K562 (cell line): Measurements from ENCODE around the gene NRF1. TPM values are rescaled to one million over a fixed set of nuclear protein-coding genes. Genes with fewer than 3 reads are reported as not detected.

ENCODE experiments used
- CHD2 ChIP-seq: IDR thresholded peaks from 2 replicates; pipeline ENCODE4 v1.6.1; 2011; ENCODE audit warnings: low read depth, low read length
- CSDE1 ChIP-seq, 2 experiments: fragments of 450-650 bp; IDR thresholded peaks; 2 replicates each; pipeline ENCODE4 v1.6.1; 2016; ENCODE audit warnings: mild to moderate bottlenecking in 1 of 2
- FOXA1 ChIP-seq: fragments of 450-650 bp; IDR thresholded peaks from 2 replicates; pipeline ENCODE4 v1.6.1; 2016; ENCODE audit warnings: mild to moderate bottlenecking, borderline replicate concordance
- HCFC1 ChIP-seq: IDR thresholded peaks from 2 replicates; pipeline ENCODE4 v1.6.1; 2012; ENCODE audit warnings: low read depth, low read length, improper control_type of control experiment
- HDAC8 ChIP-seq: fragments of 450-650 bp; IDR thresholded peaks from 2 replicates; pipeline ENCODE4 v1.6.1; 2016; ENCODE audit warnings: mild to moderate bottlenecking, missing genetic modification characterization, moderate library complexity, missing compliant biosample characterization
- KAT8 ChIP-seq: fragments of 450-650 bp; IDR thresholded peaks from 2 replicates; pipeline ENCODE4 v1.6.1; 2016; ENCODE audit warnings: low read depth, mild to moderate bottlenecking
- MIER1 ChIP-seq: fragments of 450-650 bp; IDR thresholded peaks from 2 replicates; pipeline ENCODE4 v1.6.1; 2016; ENCODE audit warnings: antibody characterized with exemption, mild to moderate bottlenecking, low read depth
- NBN ChIP-seq: fragments of 450-650 bp; IDR thresholded peaks from 2 replicates; pipeline ENCODE4 v1.6.1; 2016; ENCODE audit warnings: low read depth, mild to moderate bottlenecking
- SAFB2 ChIP-seq: fragments of 200-400 bp; formaldehyde crosslinking; IDR thresholded peaks from 2 replicates; pipeline ENCODE4 v1.6.1; 2018; ENCODE audit warnings: borderline replicate concordance, low read length, low read depth, moderate library complexity; ENCODE audit not compliant: severe bottlenecking
- SOX6 ChIP-seq: fragments of 450-650 bp; IDR thresholded peaks from 2 replicates; pipeline ENCODE4 v1.6.1; 2014; ENCODE audit warnings: mild to moderate bottlenecking
- SREBF2 ChIP-seq: sonication (generic); formaldehyde crosslinking; IDR thresholded peaks from 2 replicates; pipeline ENCODE4 v1.4.0; 2020; ENCODE audit warnings: mild to moderate bottlenecking, missing genetic modification reagents
- SRSF7 ChIP-seq: fragments of 200-400 bp; formaldehyde crosslinking; optimal IDR thresholded peaks from 2 replicates; pipeline ENCODE3; 2017; ENCODE audit warnings: mild to moderate bottlenecking, low read depth, low read length
- XRCC5 ChIP-seq: fragments of 200-400 bp; formaldehyde crosslinking; IDR thresholded peaks from 2 replicates; pipeline ENCODE4 v1.6.1; 2017; ENCODE audit warnings: low read depth, mild to moderate bottlenecking, low read length
- ZNF76 ChIP-seq: fragments of 250-450 bp; sonication (Bioruptor Pico); IDR thresholded peaks from 2 replicates; pipeline ENCODE4 v1.4.0; 2020; ENCODE audit warnings: mild to moderate bottlenecking, moderate library complexity, borderline replicate concordance
- ZNF830 ChIP-seq: fragments of 250-450 bp; sonication (Bioruptor Pico); IDR thresholded peaks from 2 replicates; pipeline ENCODE4 v1.5.0; 2021; ENCODE audit warnings: mild to moderate bottlenecking
- polyA plus RNA-seq, 8 experiments: library from polyadenylated mRNA; depleted of rRNA in 4 of 8; stranded (reverse) in 5 of 8; unstranded in 3 of 8; fragments of >200 nt; fragmentation: Nextera tagmentation in 2 of 8; fragmentation: Illumina TruSeq in 1 of 8; extraction: Ambion mirVana in 2 of 8; extraction: Trizol in 1 of 8; gene quantifications; 2 replicates each; pipeline versions ENCODE4 v1.2.1 to v1.2.3, GENCODE V29; 2011 to 2014; ENCODE audit warnings: inconsistent platforms in 1 of 8, missing spikeins in 1 of 8
- total RNA-seq, 7 experiments: library from RNA; depleted of rRNA in 6 of 7; stranded (reverse); fragments of >200 nt in 6 of 7; fragmentation: Illumina TruSeq in 2 of 7; extraction: Trizol in 2 of 7; gene quantifications; 2 replicates each; pipeline versions ENCODE4 v1.2.1 to v1.2.3, GENCODE V29; 2011 to 2021; ENCODE audit warnings: low replicate concordance in 1 of 7
- TF ChIP-seq, protein P1 (sequence below): fragments of 250-450 bp; sonication (Bioruptor Pico); IDR thresholded peaks from 2 replicates; pipeline ENCODE4 v1.5.0; 2021
- TF ChIP-seq, protein P2 (sequence below): fragments of 250-450 bp; sonication (Bioruptor Pico); IDR thresholded peaks from 2 replicates; pipeline ENCODE4 v1.5.0; 2021; ENCODE audit warnings: mild to moderate bottlenecking, borderline replicate concordance
- TF ChIP-seq, protein P3 (sequence below): fragments of 450-650 bp; formaldehyde crosslinking; IDR thresholded peaks from 2 replicates; pipeline ENCODE4 v1.4.0; 2020; ENCODE audit warnings: mild to moderate bottlenecking, moderate library complexity
- TF ChIP-seq, protein P4 (sequence below): sonication (generic); formaldehyde crosslinking; IDR thresholded peaks from 2 replicates; pipeline ENCODE4 v1.8.0; 2022; ENCODE audit warnings: mild to moderate bottlenecking, missing genetic modification reagents
- TF ChIP-seq, protein P5 (sequence below), 2 experiments: IDR thresholded peaks; 2 replicates each; pipeline ENCODE4 v1.6.1; 2012; ENCODE audit warnings: improper control_type of control experiment in 2 of 2, low read depth in 2 of 2, low read length in 2 of 2, borderline replicate concordance in 1 of 2

The NRF1 gene
- total and polyA plus RNA-seq, 9 of the 15 experiments (the other 6 are each of a cell fraction or from before 2014, with no cell fraction given) = 8.6 to 28.8 (median 20.3) TPM

DNA sequence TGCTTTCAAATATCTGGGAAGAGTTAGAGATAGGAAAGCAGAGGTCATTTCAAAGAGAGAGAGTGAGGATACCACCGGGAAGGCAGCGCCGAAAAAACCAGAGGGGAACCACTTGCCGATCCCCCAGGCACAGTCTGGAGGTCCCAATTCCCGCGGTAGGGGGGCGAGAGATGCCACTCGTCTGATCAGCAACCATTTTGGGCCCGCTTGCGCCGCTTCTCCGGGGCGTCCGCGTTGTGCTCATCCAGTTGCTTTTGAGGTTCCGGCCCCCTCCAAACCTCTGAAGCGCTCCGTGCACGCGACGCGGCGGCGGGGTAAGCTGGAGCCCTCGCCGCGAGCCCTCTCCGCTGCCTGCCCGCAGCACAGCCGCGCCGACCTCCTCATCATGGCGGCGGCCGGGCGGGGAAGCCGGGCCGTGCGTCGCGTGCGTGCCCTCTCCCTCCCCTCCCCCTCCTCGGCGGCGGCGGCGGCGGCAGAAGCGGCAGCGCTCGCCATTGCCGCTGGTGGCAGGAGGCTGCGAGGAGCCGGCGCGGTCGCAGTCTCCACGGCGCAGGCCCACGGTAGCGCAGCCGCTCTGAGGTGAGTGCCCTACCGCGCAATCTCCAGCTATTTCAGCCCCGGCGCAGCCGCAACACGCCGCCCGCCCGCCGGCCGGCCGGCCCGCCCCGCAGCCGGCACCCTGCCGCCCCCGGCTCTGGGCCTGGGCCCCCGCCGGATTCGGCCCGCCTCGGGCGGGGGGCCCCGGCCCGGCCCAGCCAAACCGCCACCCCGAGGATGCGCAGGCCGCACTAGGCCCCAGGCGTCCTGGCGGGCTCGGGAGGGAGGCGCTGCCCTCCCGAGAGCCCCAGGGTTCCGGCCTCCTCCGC, at the start of gene NRF1 (continued):
- TF ChIP-seq HDAC8 (tag) = peak; percentile 76; the same call in 1 of the 2 replicates
- TF ChIP-seq HCFC1 = peak; percentile 89
- peak; percentile 65; the same call in 1 of the 2 replicates for TF ChIP-seq NBN
- TF ChIP-seq FOXA1 = no peak
- TF ChIP-seq KAT8 = peak; percentile 84; the same call in 1 of the 2 replicates
- no peak for TF ChIP-seq SRSF7
- TF ChIP-seq, protein P1, sequence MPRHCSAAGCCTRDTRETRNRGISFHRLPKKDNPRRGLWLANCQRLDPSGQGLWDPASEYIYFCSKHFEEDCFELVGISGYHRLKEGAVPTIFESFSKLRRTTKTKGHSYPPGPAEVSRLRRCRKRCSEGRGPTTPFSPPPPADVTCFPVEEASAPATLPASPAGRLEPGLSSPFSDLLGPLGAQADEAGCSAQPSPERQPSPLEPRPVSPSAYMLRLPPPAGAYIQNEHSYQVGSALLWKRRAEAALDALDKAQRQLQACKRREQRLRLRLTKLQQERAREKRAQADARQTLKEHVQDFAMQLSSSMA (CRISPR knock-in tag) = peak; percentile 99
- TF ChIP-seq, protein P2, sequence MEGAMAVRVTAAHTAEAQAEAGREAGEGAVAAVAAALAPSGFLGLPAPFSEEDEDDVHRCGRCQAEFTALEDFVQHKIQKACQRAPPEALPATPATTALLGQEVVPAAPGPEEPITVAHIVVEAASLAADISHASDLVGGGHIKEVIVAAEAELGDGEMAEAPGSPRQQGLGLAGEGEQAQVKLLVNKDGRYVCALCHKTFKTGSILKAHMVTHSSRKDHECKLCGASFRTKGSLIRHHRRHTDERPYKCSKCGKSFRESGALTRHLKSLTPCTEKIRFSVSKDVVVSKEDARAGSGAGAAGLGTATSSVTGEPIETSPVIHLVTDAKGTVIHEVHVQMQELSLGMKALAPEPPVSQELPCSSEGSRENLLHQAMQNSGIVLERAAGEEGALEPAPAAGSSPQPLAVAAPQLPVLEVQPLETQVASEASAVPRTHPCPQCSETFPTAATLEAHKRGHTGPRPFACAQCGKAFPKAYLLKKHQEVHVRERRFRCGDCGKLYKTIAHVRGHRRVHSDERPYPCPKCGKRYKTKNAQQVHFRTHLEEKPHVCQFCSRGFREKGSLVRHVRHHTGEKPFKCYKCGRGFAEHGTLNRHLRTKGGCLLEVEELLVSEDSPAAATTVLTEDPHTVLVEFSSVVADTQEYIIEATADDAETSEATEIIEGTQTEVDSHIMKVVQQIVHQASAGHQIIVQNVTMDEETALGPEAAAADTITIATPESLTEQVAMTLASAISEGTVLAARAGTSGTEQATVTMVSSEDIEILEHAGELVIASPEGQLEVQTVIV (CRISPR knock-in tag) = 0 out of 2 replicates have a peak, but pooled peaks have one; percentile 33
- peak; percentile 81; the same call in 1 of the 2 replicates for TF ChIP-seq SOX6
- TF ChIP-seq MIER1 = peak; percentile 14; the same call in 1 of the 2 replicates
- TF ChIP-seq, protein P3, sequence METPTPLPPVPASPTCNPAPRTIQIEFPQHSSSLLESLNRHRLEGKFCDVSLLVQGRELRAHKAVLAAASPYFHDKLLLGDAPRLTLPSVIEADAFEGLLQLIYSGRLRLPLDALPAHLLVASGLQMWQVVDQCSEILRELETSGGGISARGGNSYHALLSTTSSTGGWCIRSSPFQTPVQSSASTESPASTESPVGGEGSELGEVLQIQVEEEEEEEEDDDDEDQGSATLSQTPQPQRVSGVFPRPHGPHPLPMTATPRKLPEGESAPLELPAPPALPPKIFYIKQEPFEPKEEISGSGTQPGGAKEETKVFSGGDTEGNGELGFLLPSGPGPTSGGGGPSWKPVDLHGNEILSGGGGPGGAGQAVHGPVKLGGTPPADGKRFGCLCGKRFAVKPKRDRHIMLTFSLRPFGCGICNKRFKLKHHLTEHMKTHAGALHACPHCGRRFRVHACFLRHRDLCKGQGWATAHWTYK (CRISPR knock-in tag) = peak; percentile 71; the same call in 1 of the 2 replicates
- peak; percentile 68 for TF ChIP-seq CHD2
- TF ChIP-seq, protein P4, sequence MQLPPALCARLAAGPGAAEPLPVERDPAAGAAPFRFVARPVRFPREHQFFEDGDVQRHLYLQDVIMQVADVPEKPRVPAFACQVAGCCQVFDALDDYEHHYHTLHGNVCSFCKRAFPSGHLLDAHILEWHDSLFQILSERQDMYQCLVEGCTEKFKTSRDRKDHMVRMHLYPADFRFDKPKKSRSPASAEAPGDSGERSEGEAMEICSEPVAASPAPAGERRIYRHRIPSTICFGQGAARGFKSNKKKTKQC (CRISPR knock-in tag) = peak; percentile 97
- TF ChIP-seq SAFB2 = no peak
- no peak; the same call in 1 of the 2 replicates for TF ChIP-seq ZNF76 (CRISPR knock-in tag)
- 0 out of 2 replicates have a peak, but pooled peaks have one; percentile 47 for TF ChIP-seq XRCC5
- peak; percentile 95 for TF ChIP-seq ZNF830 (CRISPR knock-in tag)
- TF ChIP-seq SREBF2 (CRISPR knock-in tag) = no peak
- TF ChIP-seq, protein P5, sequence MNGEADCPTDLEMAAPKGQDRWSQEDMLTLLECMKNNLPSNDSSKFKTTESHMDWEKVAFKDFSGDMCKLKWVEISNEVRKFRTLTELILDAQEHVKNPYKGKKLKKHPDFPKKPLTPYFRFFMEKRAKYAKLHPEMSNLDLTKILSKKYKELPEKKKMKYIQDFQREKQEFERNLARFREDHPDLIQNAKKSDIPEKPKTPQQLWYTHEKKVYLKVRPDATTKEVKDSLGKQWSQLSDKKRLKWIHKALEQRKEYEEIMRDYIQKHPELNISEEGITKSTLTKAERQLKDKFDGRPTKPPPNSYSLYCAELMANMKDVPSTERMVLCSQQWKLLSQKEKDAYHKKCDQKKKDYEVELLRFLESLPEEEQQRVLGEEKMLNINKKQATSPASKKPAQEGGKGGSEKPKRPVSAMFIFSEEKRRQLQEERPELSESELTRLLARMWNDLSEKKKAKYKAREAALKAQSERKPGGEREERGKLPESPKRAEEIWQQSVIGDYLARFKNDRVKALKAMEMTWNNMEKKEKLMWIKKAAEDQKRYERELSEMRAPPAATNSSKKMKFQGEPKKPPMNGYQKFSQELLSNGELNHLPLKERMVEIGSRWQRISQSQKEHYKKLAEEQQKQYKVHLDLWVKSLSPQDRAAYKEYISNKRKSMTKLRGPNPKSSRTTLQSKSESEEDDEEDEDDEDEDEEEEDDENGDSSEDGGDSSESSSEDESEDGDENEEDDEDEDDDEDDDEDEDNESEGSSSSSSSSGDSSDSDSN (IDR thresholded peaks at IDR 0.05; ENCODE audit: borderline replicate concordance in 1 of 2, low read depth in 2 of 2, low read length in 2 of 2) = peak; percentile 99 to 100
- no peak for TF ChIP-seq CSDE1 (IDR thresholded peaks at IDR 0.05)
